CD4-positive, alpha-beta T cell treated with Interleukin-21 for 1 hour (primary cell): Measurements from ENCODE around the gene MARCHF3.
"Not testable (repeated sequence)": the region's sequence is repeated elsewhere in the genome, so short reads cannot be mapped to it uniquely, and the experiment has no call there.

Source experiments
- DNase-seq: peaks from one replicate; pipeline ENCODE4 v3.0.0-alpha.2; 2020

Gene MARCHF3

GRCh38 chr5:126839407-126839806 is 191.0 kb downstream of the MARCHF3 start:
- not testable (repeated sequence) for DNase-seq

- peak; percentile 40 for DNase-seq
Measured at GRCh38 chr5:126837906-126838539, 192.3 kb downstream of the MARCHF3 start.

GRCh38 chr5:126837242-126837641 is 193.1 kb downstream of the MARCHF3 start:
- DNase-seq = no peak

GRCh38 chr5:126836778-126837177 is 193.6 kb downstream of the MARCHF3 start:
- no peak for DNase-seq

- DNase-seq = no peak
Measured at GRCh38 chr5:126831156-126831555, 199.2 kb downstream of the MARCHF3 start.

- no peak for DNase-seq
Measured at GRCh38 chr5:126830061-126830460, 200.3 kb downstream of the MARCHF3 start.

GRCh38 chr5:126829098-126829497 is 201.3 kb downstream of the MARCHF3 start:
- DNase-seq = no peak

GRCh38 chr5:126826619-126827215 is 203.6 kb downstream of the MARCHF3 start:
- no peak for DNase-seq

GRCh38 chr5:126819253-126819652 is 211.1 kb downstream of the MARCHF3 start:
- no peak for DNase-seq

GRCh38 chr5:126818736-126819135 is 211.6 kb downstream of the MARCHF3 start:
- DNase-seq = no peak
